MCF 10A (cell line): ENCODE results near the gene TNFAIP8L2. TPM values are rescaled to one million over a fixed set of nuclear protein-coding genes. Genes with fewer than 3 reads are reported as not detected.
"Not testable (repeated sequence)": the region's sequence is repeated elsewhere in the genome, so short reads cannot be mapped to it uniquely, and the experiment has no call there.

Experiments used
- BruUV-seq: library from RNA; stranded (reverse); fragments of 400-500 nt; replicated peaks from 2 replicates; lab custom pipeline; 2021; lab: Mats Ljungman, UMichigan
- CTCF ChIA-PET: fragments of 300-600 bp; sonication (Branson Sonifier 250); formaldehyde crosslinking; extraction: SDS; loops from one replicate; lab custom pipeline; 2021; ENCODE audit warnings: antibody characterized with exemption, inconsistent platforms; lab: Yijun Ruan, JAX
- POLR2A ChIA-PET: fragments of 300-600, 350-650 bp; sonication (Branson Sonifier 250); formaldehyde crosslinking; extraction: SDS; loops from one replicate; lab custom pipeline; 2020; ENCODE audit warnings: antibody characterized with exemption, inconsistent platforms; lab: Yijun Ruan, JAX
- DNase-seq: peaks from one replicate; pipeline ENCODE4 v3.0.0-alpha.2; 2018; ENCODE audit not compliant: unreplicated experiment
- H3K27ac Mint-ChIP-seq: one replicate; pipeline ENCODE4 v1.8.0; 2022; ENCODE audit warnings: mild to moderate bottlenecking, low read depth, mixed read lengths; ENCODE audit not compliant: unreplicated experiment
- H3K27me3 Mint-ChIP-seq: one replicate; pipeline ENCODE4 v1.8.0; 2022; ENCODE audit warnings: mixed read lengths; ENCODE audit not compliant: insufficient read depth, unreplicated experiment
- H3K36me3 Mint-ChIP-seq: one replicate; pipeline ENCODE4 v1.8.0; 2022; ENCODE audit warnings: mild to moderate bottlenecking, moderate library complexity, mixed read lengths; ENCODE audit not compliant: insufficient read depth, unreplicated experiment
- H3K4me1 Mint-ChIP-seq: one replicate; pipeline ENCODE4 v1.8.0; 2022; ENCODE audit warnings: mixed read lengths; ENCODE audit not compliant: insufficient read depth, unreplicated experiment
- H3K4me3 Mint-ChIP-seq: one replicate; pipeline ENCODE4 v1.8.0; 2022; ENCODE audit warnings: mild to moderate bottlenecking, moderate library complexity, mixed read lengths; ENCODE audit not compliant: unreplicated experiment
- H3K9me3 Mint-ChIP-seq: one replicate; pipeline ENCODE4 v1.8.0; 2022; ENCODE audit warnings: mixed read lengths; ENCODE audit not compliant: unreplicated experiment
- CTCF ChIP-seq: fragments of 200-600 bp; IDR thresholded peaks from one replicate; pipeline ENCODE4 v1.8.0; 2022; ENCODE audit warnings: antibody characterized with exemption, mild to moderate bottlenecking; ENCODE audit not compliant: unreplicated experiment
- intact Hi-C: fragments of 100-400 bp; cut with micrococcal nuclease; formaldehyde crosslinking; loops from 2 replicates; pipeline ENCODE4 v1.14.1; 2022
- total RNA-seq: library from RNA; stranded (reverse); gene quantifications from 2 replicates; pipeline ENCODE4 v1.2.3, GENCODE V29; 2022

Gene TNFAIP8L2
- total RNA-seq, 1 experiment from 2014 or later, result not detected

- intact Hi-C loops, result no loop called here
- no peak for DNase-seq
- TSS peak; percentile 43 for BruUV-seq
- H3K27ac Mint-ChIP-seq, result no peak overlapping the region
- peaks cover 77% of the 10 kb centered on the region for H3K36me3 Mint-ChIP-seq
- POLR2A ChIA-PET, result interaction anchor here (1.0 to 4.0 kb wide), 4 partner anchors 10 to 24 kb away, joined by 3 to 24 read pairs (median 12); partner anchors contain the start of genes LYSMD1, SCNM1 and VPS72
- no peaks in the 10 kb centered on the region for H3K9me3 Mint-ChIP-seq
- no peak for TF ChIP-seq CTCF
- no peak overlapping the region for H3K4me3 Mint-ChIP-seq
- no peaks in the 10 kb centered on the region for H3K27me3 Mint-ChIP-seq
- CTCF ChIA-PET, result interaction anchor here (0.6 to 1.3 kb wide), 9 partner anchors 8 to 164 kb away, joined by 3 to 5 read pairs (median 4); partner anchors contain the start of gene VPS72
- H3K4me1 Mint-ChIP-seq, result no peaks in the 10 kb centered on the region
Measured at GRCh38 chr1:151176514-151177045, 20.1 kb downstream of the TNFAIP8L2 start.

GRCh38 chr1:151184211-151184610 is 27.8 kb downstream of the TNFAIP8L2 start:
- H3K27ac Mint-ChIP-seq, result no peak overlapping the region
- no peaks in the 10 kb centered on the region for H3K27me3 Mint-ChIP-seq
- ChIA-PET CTCF (no interaction called here), POLR2A (no interaction called here)
- no peak for TF ChIP-seq CTCF
- H3K36me3 Mint-ChIP-seq, result peaks cover 70% of the 10 kb centered on the region
- peaks cover 16% of the 10 kb centered on the region for H3K4me1 Mint-ChIP-seq
- no peak overlapping the region for H3K4me3 Mint-ChIP-seq
- no peaks in the 10 kb centered on the region for H3K9me3 Mint-ChIP-seq
- DNase-seq, result no peak
- no TSS peak for BruUV-seq
- intact Hi-C loops, result no loop called here

GRCh38 chr1:151187205-151187604 is 30.8 kb downstream of the TNFAIP8L2 start:
- intact Hi-C loops, result no loop called here
- POLR2A ChIA-PET, result interaction anchor here (0.5 to 7.8 kb wide), 3 partner anchors 21 to 424 kb away, joined by 3 to 91 read pairs (median 4); partner anchors contain the start of genes LYSMD1, SCNM1 and SNX27
- Mint-ChIP-seq H3K9me3 (no peaks in the 10 kb centered on the region), H3K27me3 (no peaks in the 10 kb centered on the region), H3K4me3 (no peak overlapping the region), H3K36me3 (peaks cover 46% of the 10 kb centered on the region), H3K27ac (peak overlapping the region; percentile 40), H3K4me1 (peaks cover 26% of the 10 kb centered on the region)
- DNase-seq, result no peak
- no TSS peak for BruUV-seq
- no peak for TF ChIP-seq CTCF
- CTCF ChIA-PET, result interaction anchor here (0.6 to 1.8 kb wide), 3 partner anchors 14 to 24 kb away, joined by 3 to 6 read pairs (median 3); partner anchors contain the start of genes LYSMD1 and SCNM1

GRCh38 chr1:151188667-151189066 is 32.2 kb downstream of the TNFAIP8L2 start:
- intact Hi-C loops, H3K9me3 Mint-ChIP-seq, H3K27me3 Mint-ChIP-seq, DNase-seq, BruUV-seq: not testable (repeated sequence)
- peaks cover 27% of the 10 kb centered on the region for H3K4me1 Mint-ChIP-seq
- peak overlapping the region; percentile 83 for H3K4me3 Mint-ChIP-seq
- POLR2A ChIA-PET, result interaction anchor here (0.5 to 7.8 kb wide), 12 partner anchors 10 to 352 kb away, joined by 3 to 91 read pairs (median 4); partner anchors contain the start of genes CDC42SE1, LYSMD1, PIP5K1A and PSMB4
- peak overlapping the region; percentile 90 for H3K27ac Mint-ChIP-seq
- H3K36me3 Mint-ChIP-seq, result peaks cover 32% of the 10 kb centered on the region
- CTCF ChIA-PET, result interaction anchor here (0.6 to 1.8 kb wide), 7 partner anchors 9 to 62 kb away, joined by 3 to 6 read pairs (median 5); partner anchors contain the start of genes LYSMD1, SCNM1 and TMOD4
